NCI-H748 (cell line): ENCODE measurements around the gene MUC22.
A peak's percentile ranks its signal among the peaks of the same experiment; 100 is the strongest.
"Not testable (repeated sequence)": the region's sequence is repeated elsewhere in the genome, so short reads cannot be mapped to it uniquely, and the experiment has no call there.

Source experiments
- DNase-seq: peaks from one replicate; lab custom pipeline; 2025; ENCODE audit not compliant: unreplicated experiment; lab: John Stamatoyannopoulos, UW

The MUC22 gene

DNA sequence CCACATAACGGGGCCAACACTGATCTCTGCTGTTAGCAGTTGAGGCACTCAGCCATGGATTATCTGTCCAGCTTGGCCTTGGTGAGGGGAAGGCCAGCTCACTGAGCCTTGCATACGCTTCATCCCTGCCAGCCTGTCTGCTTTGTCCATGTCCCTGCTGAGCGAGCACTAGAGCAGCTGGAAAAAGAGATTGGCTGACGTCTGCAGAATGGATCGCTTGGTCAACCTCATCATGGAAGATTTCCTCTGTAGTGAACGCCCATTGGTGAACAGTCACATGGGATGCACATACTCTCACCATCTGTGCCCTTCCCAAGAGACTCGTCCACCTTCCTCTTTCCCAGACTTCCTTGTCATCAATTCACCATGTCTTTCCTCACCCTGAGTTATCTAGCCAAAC is 26.9 kb downstream of the MUC22 start:
- no peak for DNase-seq

GRCh38 chr6:31037682-31038081 is 27.4 kb downstream of the MUC22 start:
- no peak for DNase-seq

- no peak for DNase-seq
Observed at GRCh38 chr6:31038559-31038958, 28.3 kb downstream of the MUC22 start.

GRCh38 chr6:31040801-31041200 is 30.5 kb downstream of the MUC22 start:
- no peak for DNase-seq

DNA sequence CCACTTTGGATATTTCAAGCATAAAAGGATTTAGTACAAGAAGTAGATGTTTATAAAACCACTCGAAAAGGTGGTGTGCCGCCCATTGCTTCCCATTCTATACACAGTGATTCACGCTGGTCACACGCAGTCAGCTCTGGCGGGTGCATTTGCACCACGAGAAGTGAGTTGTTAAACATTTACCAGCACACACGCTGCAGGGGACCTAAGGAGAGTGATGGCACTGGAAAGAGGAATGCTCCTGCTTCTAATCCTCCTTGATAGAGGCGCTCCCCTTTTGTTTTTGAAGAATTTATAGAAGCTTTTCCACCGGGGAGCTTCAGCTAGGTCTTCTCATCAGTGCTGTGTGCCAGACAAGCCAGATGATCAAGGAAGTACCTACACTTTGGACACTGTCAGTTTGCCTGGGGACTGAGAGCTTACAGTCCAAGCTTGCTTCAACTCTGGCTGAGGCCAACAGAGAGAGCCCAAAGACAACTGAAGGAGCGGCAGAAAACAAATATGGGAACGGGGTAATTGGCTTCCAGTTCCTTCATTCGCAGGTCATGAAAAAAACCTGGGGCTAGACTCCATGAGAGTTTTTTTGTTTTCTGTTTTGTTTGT is 31.2 kb downstream of the MUC22 start:
- no peak for DNase-seq

DNA sequence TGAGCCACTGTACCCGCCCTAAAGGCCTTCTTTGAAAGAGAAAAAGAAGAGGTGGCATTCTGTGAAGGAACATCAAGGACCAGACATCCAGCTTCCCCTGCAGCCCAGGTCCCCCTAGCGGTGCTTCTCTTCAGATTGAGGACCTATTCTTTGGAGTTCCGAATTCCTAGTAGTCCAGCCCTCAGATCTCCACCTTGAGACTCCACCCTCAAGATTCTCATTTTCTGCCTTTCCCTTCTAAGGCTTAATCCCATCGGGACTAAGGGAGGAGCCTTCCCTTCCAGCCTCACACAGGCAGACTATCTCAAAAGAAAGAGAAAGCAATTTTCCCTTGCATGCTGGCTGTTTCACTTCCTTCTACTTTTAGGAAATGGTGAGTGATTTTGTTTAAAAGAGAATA is 32.5 kb downstream of the MUC22 start:
- peak; percentile 59 for DNase-seq

DNA sequence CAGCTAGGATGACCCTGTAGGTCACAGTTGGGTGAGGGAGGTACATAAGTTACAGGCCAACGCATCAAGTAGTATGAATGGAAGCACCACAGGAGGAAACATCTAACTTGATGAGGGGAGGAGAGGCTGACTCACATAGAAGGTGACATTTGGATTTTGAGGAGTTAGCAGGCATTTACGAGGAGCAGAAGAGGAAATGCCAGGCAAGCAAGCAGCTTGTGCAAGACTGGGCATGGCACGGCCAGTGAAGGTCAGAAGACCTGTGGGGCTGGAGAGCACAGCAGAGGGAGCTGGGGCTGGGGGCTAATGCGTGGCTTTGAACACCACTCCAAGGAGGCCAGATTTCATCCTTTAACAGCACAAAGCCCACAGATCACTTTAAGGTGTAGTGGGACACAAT is 37.8 kb downstream of the MUC22 start:
- no peak for DNase-seq

DNA sequence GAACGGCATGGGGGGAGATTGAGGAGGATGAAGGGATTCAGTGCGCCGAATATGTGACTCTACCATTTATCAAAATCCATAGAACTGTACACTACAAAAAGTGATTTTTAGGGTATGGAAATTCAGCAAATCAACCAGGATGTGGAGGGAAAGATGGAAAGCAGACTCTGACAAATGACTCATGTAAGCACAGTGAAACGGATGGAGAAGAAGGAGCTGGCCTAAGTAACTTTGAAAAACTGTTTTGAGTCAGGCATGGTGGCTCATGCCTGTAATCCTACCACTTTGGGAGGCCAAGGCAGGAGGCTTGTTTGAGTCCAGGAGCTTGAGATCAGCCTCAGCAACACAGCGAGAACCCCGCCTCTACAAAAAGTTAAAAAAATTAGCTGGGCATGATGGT is 39.2 kb downstream of the MUC22 start:
- no peak for DNase-seq

DNA sequence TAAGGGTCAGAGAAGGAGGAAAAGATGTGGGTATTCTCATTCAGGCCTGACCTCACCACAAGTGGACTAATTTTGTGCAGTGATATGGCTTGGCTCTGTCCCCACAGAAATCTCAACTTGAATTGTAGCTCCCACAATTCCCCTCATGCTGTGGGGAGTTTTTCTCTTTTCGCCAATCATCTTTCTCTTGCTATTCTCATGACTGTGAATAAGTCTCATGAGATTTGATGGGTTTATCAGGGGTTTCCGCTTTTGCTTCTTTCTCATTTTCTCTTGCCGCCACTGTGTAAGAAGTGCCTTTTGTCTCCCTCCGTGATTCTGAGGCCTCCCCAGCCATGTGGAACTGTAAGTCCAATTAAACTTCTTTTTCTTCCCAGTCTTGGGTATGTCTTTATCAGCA is 42.9 kb downstream of the MUC22 start:
- DNase-seq: not testable (repeated sequence)

DNA sequence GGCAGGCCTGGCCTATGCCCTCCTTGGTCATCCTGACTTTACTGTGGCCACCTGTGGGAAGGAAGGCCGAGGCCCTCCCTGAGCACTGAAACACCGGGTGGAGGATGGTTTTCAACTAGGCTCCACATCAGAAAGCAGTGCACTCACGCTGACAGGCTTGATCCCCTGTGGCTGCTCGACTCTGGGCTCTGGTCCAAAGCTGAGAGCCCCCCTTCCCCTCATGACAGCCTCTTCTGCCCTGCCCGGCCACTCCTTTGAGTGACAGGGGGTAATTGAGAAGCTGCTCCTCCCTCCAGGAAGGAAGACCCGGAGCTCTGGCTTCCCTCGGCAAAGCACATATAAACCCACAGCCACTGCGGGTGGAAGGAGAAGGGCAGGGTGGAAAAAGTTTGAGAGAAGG is 43.6 kb downstream of the MUC22 start:
- DNase-seq: peak; percentile 36

GRCh38 chr6:31055441-31055840 is 45.2 kb downstream of the MUC22 start:
- DNase-seq: no peak

DNA sequence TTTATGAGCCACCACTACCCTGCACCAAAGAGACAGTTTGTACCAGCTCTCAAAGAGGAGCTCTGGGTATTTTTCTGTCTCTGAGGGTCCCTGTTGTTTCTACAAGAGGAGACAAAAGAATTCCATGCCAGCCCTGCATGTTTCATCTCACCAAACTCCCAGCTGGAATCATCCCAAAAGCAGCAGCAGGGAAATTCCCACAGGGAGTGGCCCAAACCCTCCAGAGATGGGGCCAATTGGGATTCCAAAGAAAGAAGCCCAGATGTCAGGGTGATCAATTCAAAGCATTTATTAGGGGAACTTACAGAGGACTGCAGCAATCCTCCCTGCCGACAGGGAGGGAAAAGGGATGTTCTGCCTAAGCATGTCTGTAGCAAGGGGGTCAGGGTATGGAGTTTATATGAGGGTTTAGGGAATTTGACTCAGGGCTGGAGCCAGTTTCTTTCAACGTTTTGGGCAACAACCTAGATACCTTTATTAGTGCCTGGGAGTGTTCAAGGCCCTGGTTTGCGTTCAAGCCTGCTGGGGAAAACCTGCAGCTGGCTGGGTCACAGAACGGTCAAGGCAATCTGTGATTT is 47.2 kb downstream of the MUC22 start:
- DNase-seq: no peak

DNA sequence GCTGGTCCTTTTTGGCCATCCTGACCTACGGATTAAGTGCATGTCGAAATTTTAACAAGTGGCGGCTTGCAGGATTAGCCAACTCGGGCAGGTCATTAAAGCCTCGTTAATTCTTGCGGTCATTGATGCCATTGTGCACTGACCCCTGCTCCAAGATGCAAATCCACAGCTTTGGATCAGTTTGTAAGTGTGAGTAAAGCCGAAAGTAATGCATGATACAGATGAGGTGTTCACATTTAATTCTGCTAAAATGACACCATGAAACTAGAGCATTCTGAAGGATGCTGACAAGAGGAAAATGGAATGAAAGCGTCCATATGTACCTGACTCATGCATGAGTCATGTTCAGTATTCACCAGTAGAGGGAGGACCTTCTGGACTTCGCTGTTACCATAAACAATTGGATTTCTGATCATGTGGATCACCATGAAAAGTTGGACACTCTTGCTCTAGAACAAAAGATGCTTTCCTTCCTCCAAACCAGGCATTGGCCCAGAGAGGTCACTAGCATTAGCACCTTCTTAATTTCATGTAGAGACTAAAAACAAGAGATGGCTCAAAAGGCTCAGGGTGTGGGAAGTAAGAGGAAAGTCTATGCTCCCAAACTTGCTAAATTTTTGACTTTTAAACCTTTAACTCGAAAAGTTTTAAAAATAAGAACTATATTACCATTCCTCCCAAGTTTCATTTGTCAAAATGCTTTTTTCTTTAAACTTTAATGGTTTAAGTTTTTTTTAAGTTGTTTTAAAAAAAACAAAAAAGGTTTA is 48.0 kb downstream of the MUC22 start:
- DNase-seq: peak; percentile 53

GRCh38 chr6:31060145-31060544 is 49.9 kb downstream of the MUC22 start:
- DNase-seq: no peak

GRCh38 chr6:31063906-31064435 is 53.7 kb downstream of the MUC22 start:
- DNase-seq: no peak

GRCh38 chr6:31065556-31065955 is 55.3 kb downstream of the MUC22 start:
- DNase-seq: no peak

DNA sequence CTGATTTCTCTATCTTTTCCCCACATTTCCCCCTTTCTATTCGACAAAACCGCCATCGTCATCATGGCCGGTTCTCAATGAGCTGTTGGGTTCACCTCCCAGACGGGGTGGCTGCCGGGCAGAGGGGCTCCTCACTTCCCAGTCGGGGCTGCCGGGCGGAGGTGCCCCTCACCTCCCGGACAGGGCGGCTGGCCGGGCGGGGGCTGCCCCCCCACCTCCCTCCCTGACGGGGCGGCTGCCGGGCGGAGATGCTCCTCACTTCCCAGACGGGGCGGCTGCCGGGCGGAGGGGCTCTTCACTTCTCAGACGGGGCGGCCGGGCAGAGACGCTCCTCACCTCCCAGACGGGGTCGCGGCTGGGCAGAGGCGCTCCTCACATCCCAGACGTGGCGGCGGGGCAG is 56.8 kb downstream of the MUC22 start:
- not testable (repeated sequence) for DNase-seq

DNA sequence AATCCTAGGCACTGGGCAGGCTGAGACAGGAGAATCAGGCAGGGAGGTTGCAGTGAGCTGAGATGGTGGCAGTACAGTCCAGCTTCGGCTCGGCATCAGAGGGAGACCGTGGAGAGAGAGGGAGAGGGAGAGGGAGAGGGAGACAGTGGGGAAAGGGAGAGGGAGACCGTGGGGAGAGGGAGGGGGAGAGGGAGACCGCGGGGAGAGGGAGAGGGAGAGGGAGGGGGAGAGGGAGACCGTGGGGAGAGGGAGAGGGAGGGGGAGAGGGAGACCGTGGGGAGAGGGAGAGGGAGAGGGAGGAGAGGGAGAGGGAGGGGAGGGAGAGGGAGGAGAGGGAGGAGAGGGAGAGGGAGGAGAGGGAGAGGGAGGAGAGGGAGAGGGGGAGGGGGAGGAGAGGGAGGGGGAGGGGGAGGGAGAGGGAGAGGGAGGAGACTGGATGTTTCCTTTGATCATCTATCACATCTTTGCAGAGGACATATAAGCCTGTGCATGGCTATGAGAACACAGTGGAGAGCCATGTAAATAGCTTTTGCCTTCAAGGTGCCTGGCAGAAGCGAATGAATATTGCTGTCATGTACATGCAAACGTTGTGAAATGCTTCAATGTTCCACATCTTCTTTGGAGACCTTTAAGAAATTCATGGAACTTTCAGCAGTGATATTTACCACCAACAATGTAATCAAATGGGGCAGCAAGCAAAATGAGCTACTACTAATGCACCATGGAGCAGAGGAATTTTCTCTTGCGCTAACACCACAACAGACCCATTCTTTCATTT is 57.8 kb downstream of the MUC22 start:
- not testable (repeated sequence) for DNase-seq

DNA sequence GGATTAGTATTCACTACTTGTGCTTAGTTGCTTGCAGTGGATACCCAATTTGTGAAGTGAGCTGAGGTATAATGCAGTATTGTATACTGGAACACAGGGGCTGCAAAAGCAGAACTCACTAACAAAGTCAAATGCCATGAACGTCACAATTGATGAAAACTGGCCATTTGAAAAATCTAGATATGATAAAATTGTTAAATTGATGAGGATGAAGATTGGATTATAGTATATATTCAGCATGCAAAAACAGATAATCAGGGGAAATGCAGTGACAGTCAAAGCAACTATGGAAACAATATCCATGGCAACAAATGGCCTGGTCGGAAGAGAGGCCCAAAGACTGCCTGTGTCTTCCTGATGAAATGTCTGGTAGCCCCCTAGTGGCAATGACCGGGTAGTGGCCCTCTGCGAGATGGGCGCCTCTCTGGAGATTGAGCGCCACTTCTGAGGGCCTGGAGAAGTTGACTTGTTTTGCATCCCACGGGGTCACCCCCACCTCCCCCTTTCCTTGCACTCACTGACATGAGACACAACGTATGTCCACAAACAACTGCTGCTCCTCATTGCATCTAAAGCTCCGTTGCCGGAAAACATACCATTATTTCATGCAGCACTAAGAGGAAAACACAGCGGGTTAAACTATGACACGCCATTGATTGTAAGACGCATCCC is 58.5 kb downstream of the MUC22 start:
- DNase-seq: peak; percentile 92

DNA sequence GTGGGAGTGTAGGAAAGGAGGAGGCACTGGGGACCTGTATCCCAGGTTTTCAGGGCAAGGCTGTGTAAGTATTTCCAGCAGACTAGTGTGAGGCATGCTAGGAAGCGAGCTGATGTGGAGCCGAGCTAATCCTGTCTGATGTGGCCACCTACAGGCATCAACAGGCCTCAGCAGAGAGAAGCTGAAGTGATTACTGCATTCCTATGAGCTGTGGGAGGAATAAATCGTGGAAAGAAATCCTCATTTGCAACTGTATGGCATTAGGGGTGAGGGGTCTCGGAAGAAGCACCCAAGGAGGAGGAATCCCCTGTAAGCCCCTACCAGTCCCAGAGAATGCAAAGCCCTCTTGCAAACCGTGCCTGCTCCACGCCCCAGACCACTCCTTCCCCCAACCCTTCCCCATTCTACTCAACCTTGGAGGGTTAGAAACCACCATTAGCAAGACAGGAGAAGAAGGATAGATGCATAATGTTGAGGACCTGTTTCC is 60.5 kb downstream of the MUC22 start:
- peak; percentile 29 for DNase-seq

DNA sequence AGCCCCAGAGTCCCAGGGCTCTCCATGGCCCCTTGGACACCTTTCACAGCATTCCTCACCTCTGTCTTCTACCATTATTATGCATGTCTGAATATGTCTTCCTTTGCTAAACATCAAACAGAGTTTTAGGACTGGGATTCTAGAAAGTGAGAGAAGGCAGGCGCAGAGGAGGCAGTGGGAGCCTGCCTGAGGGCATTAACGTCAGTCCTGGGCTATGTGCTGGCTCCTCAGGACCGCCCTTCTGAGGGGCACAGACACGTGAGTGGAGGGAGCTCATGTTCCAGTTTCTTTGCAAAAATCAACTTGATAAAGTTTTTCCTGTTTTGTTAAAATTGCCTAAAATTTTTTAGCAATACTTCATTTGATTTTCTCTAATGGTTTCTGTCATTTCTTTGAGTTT is 64.1 kb downstream of the MUC22 start:
- no peak for DNase-seq
